A172 (cell line): Measurements from ENCODE around the gene CNTNAP4. TPM values are rescaled to one million over a fixed set of nuclear protein-coding genes. Genes with fewer than 3 reads are reported as not detected.

Source experiments
- DNase-seq: peaks from one replicate; pipeline ENCODE4 v3.0.0-alpha.2; 2015; ENCODE audit warnings: low spot score
- total RNA-seq: library from RNA; depleted of rRNA; stranded (reverse); fragments of >200 nt; shearing (Covaris generic); gene quantifications from 2 replicates; pipeline ENCODE4 v1.2.3, GENCODE V29; 2014

Gene CNTNAP4
- total RNA-seq, 1 experiment from 2014 or later: not detected

- no peak for DNase-seq
These were observed 32.6 kb downstream of the CNTNAP4 start for GRCh38 chr16:76309639-76310335.

GRCh38 chr16:76311260-76311659 lies 34.1 kb downstream of the CNTNAP4 start:
- DNase-seq: no peak

- no peak for DNase-seq
These were observed 41.4 kb downstream of the CNTNAP4 start for GRCh38 chr16:76318565-76318964.

GRCh38 chr16:76329106-76329505 lies 51.9 kb downstream of the CNTNAP4 start:
- DNase-seq: no peak

GRCh38 chr16:76335180-76335974 lies 58.2 kb downstream of the CNTNAP4 start:
- DNase-seq: no peak

GRCh38 chr16:76336112-76336511 lies 58.9 kb downstream of the CNTNAP4 start:
- DNase-seq: no peak

GRCh38 chr16:76338472-76338871 lies 61.3 kb downstream of the CNTNAP4 start:
- no peak for DNase-seq

GRCh38 chr16:76343769-76344168 lies 66.6 kb downstream of the CNTNAP4 start:
- no peak for DNase-seq

GRCh38 chr16:76345163-76345661 lies 68.0 kb downstream of the CNTNAP4 start:
- no peak for DNase-seq

GRCh38 chr16:76346210-76346609 lies 69.0 kb downstream of the CNTNAP4 start:
- DNase-seq: no peak

GRCh38 chr16:76351441-76351840 lies 74.2 kb downstream of the CNTNAP4 start:
- no peak for DNase-seq

GRCh38 chr16:76360404-76360803 lies 83.2 kb downstream of the CNTNAP4 start:
- DNase-seq: no peak

- DNase-seq: no peak
These were observed 93.1 kb downstream of the CNTNAP4 start for GRCh38 chr16:76370344-76370743.

- no peak for DNase-seq
These were observed 94.2 kb downstream of the CNTNAP4 start for GRCh38 chr16:76371441-76371840.

- no peak for DNase-seq
These were observed 96.8 kb downstream of the CNTNAP4 start for GRCh38 chr16:76373998-76374397.

GRCh38 chr16:76376988-76377387 lies 99.8 kb downstream of the CNTNAP4 start:
- DNase-seq: no peak

GRCh38 chr16:76378020-76378419 lies 100.8 kb downstream of the CNTNAP4 start:
- DNase-seq: no peak

GRCh38 chr16:76381096-76381495 lies 103.9 kb downstream of the CNTNAP4 start:
- DNase-seq: no peak

- no peak for DNase-seq
These were observed 108.5 kb downstream of the CNTNAP4 start for GRCh38 chr16:76385601-76386230.

GRCh38 chr16:76386784-76387183 lies 109.6 kb downstream of the CNTNAP4 start:
- no peak for DNase-seq

GRCh38 chr16:76387994-76388393 lies 110.8 kb downstream of the CNTNAP4 start:
- DNase-seq: no peak

GRCh38 chr16:76389126-76389525 lies 111.9 kb downstream of the CNTNAP4 start:
- no peak for DNase-seq

GRCh38 chr16:76390476-76390875 lies 113.3 kb downstream of the CNTNAP4 start:
- no peak for DNase-seq
